CD4-positive, alpha-beta memory T cell (primary cell): ENCODE measurements around the gene NOM1. TPM values are rescaled to one million over a fixed set of nuclear protein-coding genes. Genes with fewer than 3 reads are reported as not detected.

Experiments
- CTCF ChIA-PET: fragments of 350-600 bp; sonication (Branson Sonifier 250); formaldehyde crosslinking; loops from one replicate; lab custom pipeline; 2021; ENCODE audit warnings: inconsistent platforms; ENCODE audit not compliant: partially characterized antibody; lab: Charles Lee
- POLR2A ChIA-PET: fragments of 350-600 bp; sonication (Branson Sonifier 250); formaldehyde crosslinking; loops from one replicate; lab custom pipeline; 2021; ENCODE audit not compliant: partially characterized antibody; lab: Charles Lee
- DNase-seq, 5 donors: peaks; one replicate each; pipeline versions ENCODE4 v3.0.0 to v3.0.0-alpha.2; 2020 to 2022; ENCODE audit warnings: mixed read lengths in 1 of 5
- H3K27ac ChIP-seq: one replicate; pipeline ENCODE4 v1.7.0; 2013; ENCODE audit warnings: low read depth, low read length
- H3K27me3 ChIP-seq: 2 replicates; pipeline ENCODE4 v1.7.0; 2013; ENCODE audit warnings: mild to moderate bottlenecking, low read length, moderate library complexity; ENCODE audit not compliant: insufficient read depth
- H3K36me3 ChIP-seq: 2 replicates; pipeline ENCODE4 v1.7.0; 2013; ENCODE audit warnings: mild to moderate bottlenecking, low read length, moderate library complexity; ENCODE audit not compliant: insufficient read depth
- H3K4me1 ChIP-seq: 2 replicates; pipeline ENCODE4 v1.7.0; 2013; ENCODE audit warnings: mild to moderate bottlenecking, low read length, moderate library complexity; ENCODE audit not compliant: insufficient read depth
- H3K4me3 ChIP-seq, 2 donors: one replicate each; pipeline ENCODE4 v1.7.0; 2013; ENCODE audit warnings: low read length in 2 of 2, mild to moderate bottlenecking in 1 of 2
- H3K9me3 ChIP-seq, 2 donors: one replicate each; pipeline ENCODE4 v1.7.0; 2013; ENCODE audit warnings: low read length in 2 of 2, control low read depth in 1 of 2; ENCODE audit not compliant: control insufficient read depth in 1 of 2
- H3K27ac Mint-ChIP-seq, 7 donors: one replicate each; pipeline ENCODE4 v1.8.0; 2020 to 2021; ENCODE audit warnings: mixed read lengths in 7 of 7, mild to moderate bottlenecking in 6 of 7, inconsistent platforms in 3 of 7, moderate library complexity in 3 of 7
- H3K27me3 Mint-ChIP-seq, 2 donors: one replicate each; pipeline ENCODE4 v1.8.0; 2020 to 2021; ENCODE audit warnings: mixed read lengths in 2 of 2
- H3K36me3 Mint-ChIP-seq, 2 donors: one replicate each; pipeline ENCODE4 v1.8.0; 2020 to 2021; ENCODE audit warnings: mixed read lengths in 2 of 2, inconsistent platforms in 1 of 2, mild to moderate bottlenecking in 1 of 2
- H3K4me1 Mint-ChIP-seq, 4 donors: one replicate each; pipeline ENCODE4 v1.8.0; 2020 to 2021; ENCODE audit warnings: mixed read lengths in 4 of 4, mild to moderate bottlenecking in 1 of 4
- H3K4me3 Mint-ChIP-seq, 8 donors: one replicate each; pipeline ENCODE4 v1.8.0; 2020 to 2021; ENCODE audit warnings: mixed read lengths in 8 of 8, mild to moderate bottlenecking in 7 of 8, moderate library complexity in 6 of 8, inconsistent platforms in 3 of 8
- H3K9me3 Mint-ChIP-seq, 8 donors: one replicate each; pipeline ENCODE4 v1.8.0; 2020 to 2021; ENCODE audit warnings: mixed read lengths in 8 of 8, mild to moderate bottlenecking in 5 of 8, inconsistent platforms in 3 of 8, moderate library complexity in 1 of 8
- intact Hi-C: fragments of 100-400 bp; cut with micrococcal nuclease; formaldehyde crosslinking; loops from one replicate; pipeline ENCODE4 v1.15.1; 2023
- polyA plus RNA-seq, 2 donors: library from polyadenylated mRNA; unstranded; fragments of 300-500 nt; fragmentation: Illumina TruSeq; gene quantifications; one replicate each; pipeline ENCODE4 v1.2.3, GENCODE V29; 2021
- total RNA-seq, 2 experiments: library from RNA; stranded (reverse); gene quantifications; one replicate each; pipeline ENCODE4 v1.2.3, GENCODE V29; 2021

NOM1 gene
- total and polyA plus RNA-seq, 4 experiments from 2014 or later: 0.82 to 32.5 (median 20.6) TPM

DNA sequence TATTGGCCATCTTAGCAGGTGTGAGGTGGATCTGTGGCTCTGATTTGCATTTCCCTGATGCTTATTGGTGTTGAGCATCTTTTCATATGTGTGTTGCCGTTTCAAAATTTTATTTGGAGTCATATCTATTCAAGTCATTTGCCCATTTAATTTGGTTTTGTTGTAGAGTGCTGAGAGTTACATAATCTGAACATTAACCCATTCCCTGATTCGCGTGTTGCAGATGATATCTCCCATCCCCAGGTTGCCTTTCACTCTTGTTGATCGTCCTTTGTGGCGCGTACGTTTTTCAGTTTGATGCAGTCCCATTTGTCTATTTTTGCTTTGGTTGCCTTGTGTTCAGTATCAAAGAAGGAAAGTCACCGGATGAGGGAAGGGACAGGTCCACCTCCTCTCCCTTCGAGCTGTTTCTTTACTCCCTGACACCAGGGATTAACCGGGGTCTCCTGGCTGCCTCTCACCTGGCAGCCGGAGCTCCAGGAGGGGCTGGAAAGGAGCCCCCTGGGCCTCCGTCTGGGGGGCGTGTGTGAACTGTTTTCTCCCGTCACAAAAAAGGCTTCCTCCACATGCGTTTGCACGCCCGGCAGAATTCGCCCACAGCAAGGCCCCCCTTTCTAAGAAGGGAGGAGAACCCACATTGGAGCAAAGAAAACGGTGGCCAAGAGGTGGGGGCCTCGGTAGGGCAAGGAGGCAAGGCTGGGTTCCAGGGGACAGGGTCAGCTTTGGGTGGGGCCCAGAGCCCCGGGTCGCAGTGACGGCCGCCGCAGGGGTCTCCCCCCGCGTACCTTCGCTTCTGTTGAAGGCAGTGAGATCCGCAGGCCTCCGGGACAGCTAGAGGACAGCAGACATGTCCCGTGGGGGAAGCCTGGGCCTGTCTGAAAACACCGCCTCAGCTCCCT, 52.7 kb downstream of the NOM1 start:
- peaks cover 0 to 2% (median 0%) of the 10 kb centered on the region in 8 donors for H3K9me3 Mint-ChIP-seq
- ChIA-PET CTCF (no interaction called here), POLR2A (interaction anchor here (1.5 kb wide), 1 partner anchor 79 kb away, joined by 3 read pairs; no protein-coding TSS in a partner anchor)
- no peak overlapping the region for H3K4me3 ChIP-seq
- no peaks in the 10 kb centered on the region for H3K36me3 Mint-ChIP-seq
- H3K4me3 Mint-ChIP-seq: peak overlapping the region in 6 of 8 donors; percentile 14 to 54 (median 28)
- H3K27ac Mint-ChIP-seq: peak overlapping the region in 3 of 7 donors; percentile 2 to 48 (median 3)
- peaks cover 20% of the 10 kb centered on the region for H3K4me1 ChIP-seq
- intact Hi-C loops: no loop called here
- H3K36me3 ChIP-seq: no peaks in the 10 kb centered on the region
- H3K27me3 Mint-ChIP-seq: peaks cover 54 to 58% of the 10 kb centered on the region in 2 donors
- H3K4me1 Mint-ChIP-seq: peaks cover 16 to 35% (median 26%) of the 10 kb centered on the region in 4 donors
- no peak overlapping the region for H3K27ac ChIP-seq
- H3K27me3 ChIP-seq: peaks cover 42% of the 10 kb centered on the region
- H3K9me3 ChIP-seq: no peaks in the 10 kb centered on the region
- DNase-seq: no peak

DNA sequence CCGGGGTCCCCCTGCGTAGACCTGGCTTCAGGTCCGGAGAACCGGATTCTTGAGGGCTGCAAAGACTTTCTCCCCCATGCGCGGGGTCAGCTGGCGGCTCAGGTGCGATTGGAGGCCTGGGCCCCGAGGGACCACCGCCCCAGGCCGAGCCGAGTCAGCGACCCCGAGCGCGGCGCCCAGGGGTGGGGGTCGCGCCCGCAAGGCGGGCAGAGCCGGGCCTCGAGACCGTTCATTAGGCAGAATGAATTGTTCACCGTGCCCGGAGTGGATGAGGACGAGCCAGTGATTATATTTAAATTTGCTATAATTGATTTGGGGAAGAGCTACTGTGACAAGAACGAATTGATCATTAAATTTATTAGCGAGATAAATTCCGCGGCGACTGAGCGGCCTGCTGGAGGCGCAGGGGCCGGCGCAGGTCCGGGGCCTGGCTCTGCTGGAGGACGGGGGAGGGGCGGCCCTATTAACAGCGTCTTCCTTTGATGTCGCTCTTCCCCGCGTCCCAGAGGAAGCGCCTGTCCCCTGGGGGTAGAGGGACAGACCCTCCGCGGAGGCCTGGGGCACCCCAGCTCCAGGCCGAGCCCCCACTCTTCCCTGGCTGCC, 53.4 kb downstream of the NOM1 start:
- H3K4me3 Mint-ChIP-seq: peak overlapping the region in 1 of 8 donors; percentile 21
- H3K4me1 ChIP-seq: peaks cover 20% of the 10 kb centered on the region
- peaks cover 0 to 2% (median 0%) of the 10 kb centered on the region in 8 donors for H3K9me3 Mint-ChIP-seq
- H3K9me3 ChIP-seq: no peaks in the 10 kb centered on the region
- intact Hi-C loops: no loop called here
- peaks cover 16 to 35% (median 29%) of the 10 kb centered on the region in 4 donors for H3K4me1 Mint-ChIP-seq
- POLR2A ChIA-PET: no interaction called here
- CTCF ChIA-PET: no interaction called here
- H3K27me3 ChIP-seq: peaks cover 42% of the 10 kb centered on the region
- H3K36me3 Mint-ChIP-seq: no peaks in the 10 kb centered on the region
- no peaks in the 10 kb centered on the region for H3K36me3 ChIP-seq
- peaks cover 51 to 56% of the 10 kb centered on the region in 2 donors for H3K27me3 Mint-ChIP-seq
- H3K27ac ChIP-seq: no peak overlapping the region
- H3K4me3 ChIP-seq: no peak overlapping the region
- no peak for DNase-seq
- no peak overlapping the region for H3K27ac Mint-ChIP-seq

DNA sequence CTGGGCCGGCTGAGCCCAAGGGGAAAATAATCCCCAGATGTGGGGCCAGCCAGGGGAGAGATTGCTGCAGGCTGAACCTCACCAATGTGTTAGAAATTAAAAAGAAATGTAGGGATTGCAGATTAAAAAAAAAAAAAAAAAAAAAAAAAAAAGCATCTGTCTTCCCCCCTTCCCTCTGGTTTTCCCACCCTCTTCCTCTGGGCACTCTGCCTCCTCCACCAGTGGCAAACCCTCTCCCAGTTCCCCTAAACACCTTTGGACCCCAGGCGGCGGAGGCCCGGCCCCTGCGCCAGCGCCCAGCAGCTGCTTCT, 53.9 kb downstream of the NOM1 start:
- Histone ChIP-seq H3K27me3 (peaks cover 38% of the 10 kb centered on the region), H3K4me1 (peaks cover 20% of the 10 kb centered on the region), H3K9me3 (no peaks in the 10 kb centered on the region), H3K4me3 (no peak overlapping the region), H3K36me3 (no peaks in the 10 kb centered on the region), H3K27ac (no peak overlapping the region)
- peaks cover 0 to 2% (median 0%) of the 10 kb centered on the region in 8 donors for H3K9me3 Mint-ChIP-seq
- peaks cover 16 to 35% (median 29%) of the 10 kb centered on the region in 4 donors for H3K4me1 Mint-ChIP-seq
- no peak for DNase-seq
- no peaks in the 10 kb centered on the region for H3K36me3 Mint-ChIP-seq
- peaks cover 47 to 52% of the 10 kb centered on the region in 2 donors for H3K27me3 Mint-ChIP-seq
- no peak overlapping the region for H3K27ac Mint-ChIP-seq
- H3K4me3 Mint-ChIP-seq: no peak overlapping the region
- ChIA-PET POLR2A (no interaction called here), CTCF (no interaction called here)
- intact Hi-C loops: no loop called here

DNA sequence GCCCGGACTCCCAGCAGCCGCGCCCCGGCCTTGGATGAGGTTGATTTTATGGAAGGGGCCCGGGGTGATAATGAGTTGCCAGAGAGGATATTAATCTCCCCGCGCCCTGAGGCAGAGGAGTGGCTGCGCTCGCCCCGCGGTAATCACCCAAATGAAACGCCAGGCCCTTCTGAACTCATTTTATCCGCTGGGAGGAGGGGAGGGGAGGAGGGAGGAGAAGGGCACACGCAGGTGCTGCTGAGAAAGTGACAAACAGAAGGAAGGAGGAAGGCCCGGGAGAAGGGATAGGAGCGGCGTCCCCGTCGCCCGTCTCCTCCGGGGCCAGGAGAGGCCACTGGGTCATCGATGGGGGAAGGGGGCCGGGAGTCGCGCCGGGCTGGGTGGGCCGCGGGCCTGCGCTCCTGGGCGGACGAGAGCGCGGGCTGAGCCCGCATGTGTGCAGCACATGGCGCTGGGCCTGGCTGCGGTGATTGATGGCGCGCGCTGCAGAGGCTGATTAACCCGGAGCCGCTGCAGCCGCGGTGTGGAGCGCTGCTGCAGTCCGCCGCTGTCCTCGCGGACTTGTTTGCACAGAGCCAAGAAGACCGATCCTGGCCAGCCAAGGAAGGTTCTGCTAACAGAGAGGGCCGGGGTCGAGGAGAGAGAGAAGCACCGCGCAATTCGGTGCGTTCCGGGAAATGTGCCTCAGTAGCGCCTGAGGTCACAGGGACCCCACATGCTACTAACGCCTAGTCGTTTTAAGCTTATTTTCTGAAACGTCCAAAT, 54.4 kb downstream of the NOM1 start:
- H3K4me3 Mint-ChIP-seq: peak overlapping the region in 3 of 8 donors; percentile 22 to 44 (median 29)
- H3K27me3 ChIP-seq: peaks cover 35% of the 10 kb centered on the region
- H3K27ac Mint-ChIP-seq: no peak overlapping the region
- CTCF ChIA-PET: no interaction called here
- H3K36me3 Mint-ChIP-seq: no peaks in the 10 kb centered on the region
- DNase-seq: no peak
- H3K36me3 ChIP-seq: no peaks in the 10 kb centered on the region
- H3K4me3 ChIP-seq: no peak overlapping the region
- no peak overlapping the region for H3K27ac ChIP-seq
- intact Hi-C loops: no loop called here
- POLR2A ChIA-PET: no interaction called here
- H3K4me1 ChIP-seq: peaks cover 19% of the 10 kb centered on the region
- peaks cover 0 to 2% (median 0%) of the 10 kb centered on the region in 8 donors for H3K9me3 Mint-ChIP-seq
- peaks cover 45 to 51% of the 10 kb centered on the region in 2 donors for H3K27me3 Mint-ChIP-seq
- H3K4me1 Mint-ChIP-seq: peaks cover 18 to 34% (median 30%) of the 10 kb centered on the region in 4 donors
- H3K9me3 ChIP-seq: no peaks in the 10 kb centered on the region

DNA sequence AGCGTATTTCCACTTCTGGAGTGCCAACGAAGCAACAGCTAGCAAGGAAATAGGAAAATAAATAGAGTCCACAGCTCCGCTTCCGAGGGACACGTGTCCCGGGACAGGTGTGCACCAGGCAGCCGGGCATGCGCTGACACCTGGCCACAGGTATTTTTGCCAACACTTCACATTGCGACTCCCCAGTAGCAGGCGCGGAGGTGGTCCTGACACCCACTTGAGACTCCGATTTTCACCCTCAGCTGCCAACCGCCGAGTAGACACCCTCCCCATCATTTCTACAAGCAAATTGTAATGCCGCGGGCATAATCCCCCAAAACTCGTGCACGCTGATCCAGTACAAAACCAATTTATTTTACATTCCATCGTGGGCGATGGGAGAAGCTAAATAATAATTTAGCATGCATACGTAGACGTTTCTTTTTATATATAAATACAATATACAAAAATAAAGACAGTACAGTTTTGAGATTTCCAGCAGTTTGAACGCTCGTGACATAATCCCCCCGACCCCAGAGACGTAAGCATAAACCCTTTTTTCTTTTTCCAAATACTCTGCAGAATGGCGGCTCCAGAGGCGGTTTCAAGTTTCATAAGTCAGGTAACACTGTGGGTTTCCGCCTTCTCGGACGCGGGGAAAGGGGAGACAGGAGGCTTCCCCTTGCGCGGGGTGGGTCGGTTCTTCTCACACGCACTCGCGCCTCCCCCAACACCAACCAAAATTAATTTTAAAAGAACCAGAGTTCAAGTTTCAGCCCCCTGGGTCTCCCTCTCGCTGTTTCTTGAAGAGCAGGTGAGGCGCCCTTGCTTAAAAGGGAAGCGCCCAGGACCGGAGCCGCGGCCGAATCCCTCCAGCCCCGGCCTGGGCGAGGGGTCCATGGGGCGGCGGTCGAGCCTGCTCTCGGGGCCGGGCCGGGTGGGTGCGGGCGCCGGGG, 55.3 kb downstream of the NOM1 start:
- peaks cover 32% of the 10 kb centered on the region for H3K27me3 ChIP-seq
- intact Hi-C loops: no loop called here

DNA sequence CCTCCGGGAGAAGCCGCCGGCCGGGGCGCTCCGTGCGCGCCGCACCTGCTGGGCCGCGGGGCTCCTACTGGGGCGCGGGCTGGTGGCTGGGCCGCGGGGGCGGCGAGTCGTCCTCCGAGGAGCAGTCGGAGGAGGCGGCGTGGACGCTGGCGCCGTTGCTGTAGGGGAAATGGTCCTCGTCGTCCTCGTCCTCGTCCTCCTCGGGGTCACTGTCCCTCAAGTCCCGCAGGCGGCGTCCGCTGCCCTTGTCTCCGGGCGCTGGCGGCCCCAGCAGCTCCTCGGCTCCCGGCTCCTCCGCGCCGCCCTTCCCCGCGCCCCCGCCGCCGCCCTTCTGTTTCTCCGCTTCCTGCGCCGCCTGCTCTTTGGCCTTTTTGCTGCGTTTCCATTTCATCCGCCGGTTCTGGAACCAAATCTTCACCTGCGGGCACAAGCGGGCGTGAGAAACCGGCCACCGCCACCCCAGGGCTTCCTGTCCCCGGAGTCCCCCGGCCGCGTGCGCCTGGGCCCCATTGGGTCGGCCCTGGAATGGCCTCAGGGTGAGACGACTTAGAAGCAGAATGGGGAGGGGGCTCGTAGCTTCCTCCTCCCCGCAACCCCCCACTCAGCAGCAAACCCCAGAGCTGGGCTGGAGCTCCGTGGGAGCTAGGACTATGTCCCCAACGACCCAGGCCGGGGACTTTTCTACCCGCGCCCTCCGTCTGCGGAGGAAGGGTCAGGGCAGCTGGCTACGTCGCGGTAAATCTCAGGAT, 56.1 kb downstream of the NOM1 start:
- Histone ChIP-seq H3K4me1 (peaks cover 11% of the 10 kb centered on the region), H3K4me3 (no peak overlapping the region), H3K27ac (no peak overlapping the region), H3K36me3 (no peaks in the 10 kb centered on the region), H3K27me3 (peaks cover 31% of the 10 kb centered on the region), H3K9me3 (no peaks in the 10 kb centered on the region)
- CTCF ChIA-PET: no interaction called here
- H3K4me1 Mint-ChIP-seq: peaks cover 15 to 32% (median 26%) of the 10 kb centered on the region in 4 donors
- no peak overlapping the region for H3K27ac Mint-ChIP-seq
- H3K9me3 Mint-ChIP-seq: peaks cover 0 to 2% (median 0%) of the 10 kb centered on the region in 8 donors
- H3K36me3 Mint-ChIP-seq: no peaks in the 10 kb centered on the region
- intact Hi-C loops: no loop called here
- H3K27me3 Mint-ChIP-seq: peaks cover 40 to 45% of the 10 kb centered on the region in 2 donors
- no peak for DNase-seq
- H3K4me3 Mint-ChIP-seq: no peak overlapping the region
- POLR2A ChIA-PET: no interaction called here

More for the DNA sequence above, 55.3 kb downstream of the NOM1 start:
- H3K9me3 Mint-ChIP-seq: peaks cover 0 to 2% (median 0%) of the 10 kb centered on the region in 8 donors
- ChIA-PET POLR2A (no interaction called here), CTCF (no interaction called here)
- H3K4me3 Mint-ChIP-seq: peak overlapping the region in 7 of 8 donors; percentile 14 to 61 (median 44)
- peak overlapping the region in 1 of 7 donors; percentile 47 for H3K27ac Mint-ChIP-seq
- no peak overlapping the region for H3K4me3 ChIP-seq
- H3K9me3 ChIP-seq: no peaks in the 10 kb centered on the region
- H3K36me3 ChIP-seq: no peaks in the 10 kb centered on the region
- peaks cover 18 to 34% (median 28%) of the 10 kb centered on the region in 4 donors for H3K4me1 Mint-ChIP-seq
- DNase-seq: no peak
- no peaks in the 10 kb centered on the region for H3K36me3 Mint-ChIP-seq
- no peak overlapping the region for H3K27ac ChIP-seq
- H3K4me1 ChIP-seq: peaks cover 13% of the 10 kb centered on the region
- H3K27me3 Mint-ChIP-seq: peaks cover 43 to 49% of the 10 kb centered on the region in 2 donors
